A673 (cell line): Measurements from ENCODE around the gene FAM50B. TPM values are rescaled to one million over a fixed set of nuclear protein-coding genes. Genes with fewer than 3 reads are reported as not detected.

ENCODE experiments used
- BruUV-seq: library from RNA; stranded (reverse); fragments of 400-500 nt; replicated peaks from 2 replicates; lab custom pipeline; 2021; lab: Mats Ljungman, UMichigan
- CTCF ChIA-PET: fragments of 300-600 bp; sonication (Branson Sonifier 250); formaldehyde crosslinking; loops from one replicate; lab custom pipeline; 2022; ENCODE audit warnings: antibody characterized with exemption; lab: Charles Lee
- POLR2A ChIA-PET: fragments of 300-600 bp; sonication (Branson Sonifier 250); formaldehyde crosslinking; loops from one replicate; lab custom pipeline; 2022; ENCODE audit warnings: antibody characterized with exemption; ENCODE audit not compliant: low non-redundant PET; lab: Charles Lee
- DNase-seq: peaks from one replicate; pipeline ENCODE4 v3.0.0-alpha.2; 2015; ENCODE audit warnings: low spot score
- H3K27ac ChIP-seq: fragments of 200-600 bp; sonication (generic); 2 replicates; pipeline ENCODE4 v1.5.1; 2016; ENCODE audit warnings: mixed run types, low read depth, mild to moderate bottlenecking, mixed read lengths, antibody characterized with exemption, low read length; ENCODE audit not compliant: poor library complexity, severe bottlenecking
- H3K27me3 ChIP-seq: fragments of 200-600 bp; sonication (generic); replicated peaks from 2 replicates; pipeline ENCODE4 v1.6.1; 2017; ENCODE audit warnings: mixed run types, low read depth, mild to moderate bottlenecking, mixed read lengths, antibody characterized with exemption, low read length; ENCODE audit not compliant: insufficient read depth, poor library complexity
- H3K36me3 ChIP-seq: fragments of 200-600 bp; sonication (generic); 2 replicates; pipeline ENCODE4 v1.6.1; 2016; ENCODE audit warnings: mixed run types, mild to moderate bottlenecking, mixed read lengths, antibody characterized with exemption, low read length; ENCODE audit not compliant: insufficient read depth, poor library complexity, severe bottlenecking
- H3K4me1 ChIP-seq: fragments of 200-600 bp; sonication (generic); 2 replicates; pipeline ENCODE4 v1.6.1; 2017; ENCODE audit warnings: mixed run types, mild to moderate bottlenecking, mixed read lengths, antibody characterized with exemption, low read length; ENCODE audit not compliant: insufficient read depth, poor library complexity, severe bottlenecking
- H3K4me3 ChIP-seq: fragments of 200-600 bp; sonication (generic); 2 replicates; pipeline ENCODE4 v1.5.1; 2016; ENCODE audit warnings: low read depth, mixed run types, mild to moderate bottlenecking, mixed read lengths, low read length; ENCODE audit not compliant: poor library complexity, severe bottlenecking
- H3K9me3 ChIP-seq: fragments of 200-600 bp; sonication (generic); 2 replicates; pipeline ENCODE4 v1.6.1; 2016; ENCODE audit warnings: mixed run types, low read depth, mild to moderate bottlenecking, mixed read lengths, antibody characterized with exemption, low read length; ENCODE audit not compliant: poor library complexity, severe bottlenecking
- EZH2 ChIP-seq: fragments of 200-600 bp; sonication (generic); IDR thresholded peaks from 2 replicates; pipeline ENCODE4 v1.6.1; 2017; ENCODE audit warnings: borderline replicate concordance, low read depth, mild to moderate bottlenecking, mixed read lengths, antibody characterized with exemption, low read length; ENCODE audit not compliant: poor library complexity, severe bottlenecking
- intact Hi-C: fragments of 100-400 bp; cut with micrococcal nuclease; formaldehyde crosslinking; loops from one replicate; pipeline ENCODE4 v1.10.0; 2022; ENCODE audit not compliant: unreplicated experiment
- total RNA-seq: library from RNA; stranded (reverse); gene quantifications from 2 replicates; pipeline ENCODE4 v1.2.3, GENCODE V29; 2021
- TF ChIP-seq, protein P1 (sequence below): fragments of 300-800, 200-600 bp; sonication (generic); conservative IDR thresholded peaks from 2 replicates; pipeline ENCODE4 v1.5.1; 2017; ENCODE audit warnings: low read depth, mild to moderate bottlenecking, antibody characterized with exemption, low read length, moderate library complexity, mixed read lengths

The FAM50B gene
- total RNA-seq, 1 experiment from 2014 or later = 10.1 TPM

- Histone ChIP-seq H3K4me3 (no peak overlapping the region), H3K27ac (no peak overlapping the region), H3K27me3 (no peaks in the 10 kb centered on the region), H3K9me3 (no peaks in the 10 kb centered on the region), H3K4me1 (peaks cover 13% of the 10 kb centered on the region), H3K36me3 (no peaks in the 10 kb centered on the region)
- no peak for DNase-seq
- BruUV-seq = no TSS peak
- TF ChIP-seq, protein P1, sequence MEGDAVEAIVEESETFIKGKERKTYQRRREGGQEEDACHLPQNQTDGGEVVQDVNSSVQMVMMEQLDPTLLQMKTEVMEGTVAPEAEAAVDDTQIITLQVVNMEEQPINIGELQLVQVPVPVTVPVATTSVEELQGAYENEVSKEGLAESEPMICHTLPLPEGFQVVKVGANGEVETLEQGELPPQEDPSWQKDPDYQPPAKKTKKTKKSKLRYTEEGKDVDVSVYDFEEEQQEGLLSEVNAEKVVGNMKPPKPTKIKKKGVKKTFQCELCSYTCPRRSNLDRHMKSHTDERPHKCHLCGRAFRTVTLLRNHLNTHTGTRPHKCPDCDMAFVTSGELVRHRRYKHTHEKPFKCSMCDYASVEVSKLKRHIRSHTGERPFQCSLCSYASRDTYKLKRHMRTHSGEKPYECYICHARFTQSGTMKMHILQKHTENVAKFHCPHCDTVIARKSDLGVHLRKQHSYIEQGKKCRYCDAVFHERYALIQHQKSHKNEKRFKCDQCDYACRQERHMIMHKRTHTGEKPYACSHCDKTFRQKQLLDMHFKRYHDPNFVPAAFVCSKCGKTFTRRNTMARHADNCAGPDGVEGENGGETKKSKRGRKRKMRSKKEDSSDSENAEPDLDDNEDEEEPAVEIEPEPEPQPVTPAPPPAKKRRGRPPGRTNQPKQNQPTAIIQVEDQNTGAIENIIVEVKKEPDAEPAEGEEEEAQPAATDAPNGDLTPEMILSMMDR = no peak
- TF ChIP-seq EZH2 = no peak
- POLR2A ChIA-PET = no interaction called here
- CTCF ChIA-PET = no interaction called here
- intact Hi-C loops = no loop called here
Measured at GRCh38 chr6:3822747-3823445, 26.3 kb upstream of the FAM50B start.

GRCh38 chr6:3823671-3824070, 25.5 kb upstream of the FAM50B start:
- POLR2A ChIA-PET = no interaction called here
- Histone ChIP-seq H3K4me1 (peaks cover 13% of the 10 kb centered on the region), H3K9me3 (no peaks in the 10 kb centered on the region), H3K36me3 (no peaks in the 10 kb centered on the region), H3K4me3 (no peak overlapping the region), H3K27me3 (no peaks in the 10 kb centered on the region), H3K27ac (no peak overlapping the region)
- TF ChIP-seq, protein P1 = no peak
- no peak for TF ChIP-seq EZH2
- CTCF ChIA-PET = no interaction called here
- intact Hi-C loops = no loop called here
- DNase-seq = no peak
- no TSS peak for BruUV-seq

DNA sequence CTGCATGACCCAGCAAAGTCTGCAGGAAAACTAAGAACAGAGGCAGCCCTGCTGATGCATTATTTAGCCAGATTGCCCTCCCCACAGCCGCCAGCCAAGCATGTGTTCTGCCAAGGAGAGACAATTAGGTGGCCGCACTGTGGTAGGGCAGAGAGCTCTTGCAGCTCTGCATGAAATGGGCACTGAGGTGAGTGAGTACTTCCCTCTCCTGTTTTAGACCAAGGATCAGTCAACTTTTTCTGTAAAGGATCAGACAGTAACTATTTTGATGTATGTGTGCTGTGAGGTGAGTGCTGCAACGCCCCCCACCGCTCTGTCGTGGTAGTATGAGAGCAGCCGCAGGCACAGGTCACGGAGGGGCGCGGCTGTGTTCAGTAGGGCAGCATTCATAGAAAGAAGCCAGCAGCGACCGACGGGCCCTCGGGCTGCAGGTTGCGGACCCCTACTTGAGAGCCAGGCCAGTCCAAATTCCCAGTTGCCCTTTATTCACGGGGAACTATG, 23.8 kb upstream of the FAM50B start:
- no peak for DNase-seq
- peak overlapping the region; percentile 70 for H3K27ac ChIP-seq
- intact Hi-C loops = no loop called here
- no peaks in the 10 kb centered on the region for H3K36me3 ChIP-seq
- POLR2A ChIA-PET = no interaction called here
- H3K4me3 ChIP-seq = no peak overlapping the region
- no peaks in the 10 kb centered on the region for H3K27me3 ChIP-seq
- H3K4me1 ChIP-seq = peaks cover 13% of the 10 kb centered on the region
- CTCF ChIA-PET = interaction anchor here (1.3 kb wide), 1 partner anchor 24 kb away, joined by 6 read pairs; the partner anchor contains the start of gene FAM50B
- TF ChIP-seq, protein P1 = no peak
- no peak for TF ChIP-seq EZH2
- H3K9me3 ChIP-seq = no peaks in the 10 kb centered on the region
- BruUV-seq = no TSS peak
